Keratinocyte (primary cell): Measurements from ENCODE around the gene EPHB2. TPM values are rescaled to one million over a fixed set of nuclear protein-coding genes. Genes with fewer than 3 reads are reported as not detected.

Source experiments
- DNase-seq: peaks from one replicate; pipeline ENCODE4 v3.0.0-alpha.2; 2011; ENCODE audit warnings: low read depth, missing footprints, low spot score
- FAIRE-seq: peaks from 2 replicates; lab custom pipeline; 2011; peaks lifted over from hg19 to GRCh38; lab: Jason Lieb, UNC
- H2AFZ ChIP-seq: 2 replicates; pipeline ENCODE4 v1.6.0; 2012; ENCODE audit warnings: low read length, control low read depth, inconsistent platforms; ENCODE audit not compliant: control insufficient read depth
- H3K27ac ChIP-seq: 2 replicates; pipeline ENCODE4 v1.5.1; 2011; ENCODE audit warnings: low read length; ENCODE audit not compliant: control insufficient read depth, insufficient read depth
- H3K27me3 ChIP-seq: 3 replicates; pipeline ENCODE4 v1.6.0; 2011; ENCODE audit warnings: low read length; ENCODE audit not compliant: control insufficient read depth, insufficient read depth; ENCODE audit errors: extremely low read depth
- H3K36me3 ChIP-seq, 2 experiments: 2 replicates in 1 of 2; 3 replicates in 1 of 2; pipeline ENCODE4 v1.5.1; 2011; ENCODE audit warnings: low read length in 2 of 2, mild to moderate bottlenecking in 1 of 2; ENCODE audit not compliant: control insufficient read depth in 2 of 2, insufficient read depth in 2 of 2; ENCODE audit errors: extremely low read depth in 1 of 2
- H3K4me1 ChIP-seq: 3 replicates; pipeline ENCODE4 v1.5.1; 2011; ENCODE audit warnings: low read length; ENCODE audit not compliant: control insufficient read depth, insufficient read depth; ENCODE audit errors: extremely low read depth
- H3K4me2 ChIP-seq: 3 replicates; pipeline ENCODE4 v1.6.0; 2011; ENCODE audit warnings: low read depth, low read length; ENCODE audit not compliant: control insufficient read depth, insufficient read depth; ENCODE audit errors: extremely low read depth
- H3K4me3 ChIP-seq, 3 experiments: fragments of 200-600 bp in 1 of 3; sonication (generic) in 1 of 3; 2 replicates in 2 of 3; 3 replicates in 1 of 3; pipeline ENCODE4 v1.5.1; 2011 to 2016; ENCODE audit warnings: low read length in 3 of 3, mild to moderate bottlenecking in 3 of 3, control low read depth in 2 of 3, inconsistent platforms in 1 of 3, low read depth in 1 of 3, mixed read lengths in 1 of 3, mixed run types in 1 of 3, moderate library complexity in 1 of 3; ENCODE audit not compliant: control insufficient read depth in 2 of 3, insufficient read depth in 2 of 3; ENCODE audit errors: extremely low read depth in 1 of 3
- H3K79me2 ChIP-seq: 2 replicates; pipeline ENCODE4 v1.6.0; 2012; ENCODE audit warnings: low read length; ENCODE audit not compliant: control insufficient read depth, insufficient read depth
- H3K9ac ChIP-seq: 3 replicates; pipeline ENCODE4 v1.6.0; 2011; ENCODE audit warnings: low read length; ENCODE audit not compliant: control insufficient read depth, insufficient read depth; ENCODE audit errors: extremely low read depth
- H3K9me1 ChIP-seq: 3 replicates; pipeline ENCODE4 v1.6.0; 2011; ENCODE audit warnings: low read length; ENCODE audit not compliant: control insufficient read depth, insufficient read depth; ENCODE audit errors: extremely low read depth
- H3K9me3 ChIP-seq: 2 replicates; pipeline ENCODE4 v1.5.1; 2012; ENCODE audit warnings: low read depth, low read length; ENCODE audit not compliant: control insufficient read depth
- H4K20me1 ChIP-seq: 3 replicates; pipeline ENCODE4 v1.6.0; 2011; ENCODE audit warnings: low read length; ENCODE audit not compliant: control insufficient read depth, insufficient read depth; ENCODE audit errors: extremely low read depth
- CTCF ChIP-seq, 3 experiments: IDR thresholded peaks in 1 of 3; conservative IDR thresholded peaks in 1 of 3; optimal IDR thresholded peaks in 1 of 3; 2 replicates in 2 of 3; 3 replicates in 1 of 3; pipeline versions ENCODE3 to v1.5.1; 2011; ENCODE audit warnings: low read length in 3 of 3, mild to moderate bottlenecking in 3 of 3, moderate library complexity in 2 of 3, control low read depth in 1 of 3, inconsistent platforms in 1 of 3; ENCODE audit not compliant: insufficient read depth in 2 of 3; ENCODE audit errors: extremely low read depth in 1 of 3
- EZH2 ChIP-seq: IDR thresholded peaks from one replicate; pipeline ENCODE4 v1.6.1; 2012; ENCODE audit warnings: inconsistent platforms, mild to moderate bottlenecking, low read length, moderate library complexity
- dilution Hi-C: fragments of 300-500 bp; cut with MboI; formaldehyde crosslinking; loops from one replicate; pipeline ENCODE4 v1.7.0; 2020; ENCODE audit warnings: low sequenced_read_pairs; ENCODE audit not compliant: extremely low pct_ligation_motif_present
- polyA plus RNA-seq, 5 experiments: library from polyadenylated mRNA; depleted of rRNA in 3 of 5; stranded (reverse) in 3 of 5; stranded (forward) in 1 of 5; unstranded in 1 of 5; fragments of >200 nt; gene quantifications; 1 replicate in 1 of 5; 2 replicates in 3 of 5; 3 replicates in 1 of 5; pipeline versions ENCODE4 v1.2.1 to v1.2.3, GENCODE V29; 2011 to 2012; ENCODE audit warnings: missing spikeins in 2 of 5, low read depth in 1 of 5, low replicate concordance in 1 of 5

The EPHB2 gene
- polyA plus RNA-seq, 1 donor (not counting 4 experiments of a cell fraction or from before 2014, with no cell fraction given): 0.10 TPM

GRCh38 chr1:22753481-22753971, 42.9 kb downstream of the EPHB2 start:
- no peaks in the 10 kb centered on the region for H3K9me3 ChIP-seq
- no peaks in the 10 kb centered on the region for H4K20me1 ChIP-seq
- H3K9ac ChIP-seq: no peak overlapping the region
- FAIRE-seq (no peak), DNase-seq (no peak)
- H3K36me3 ChIP-seq: no peaks in the 10 kb centered on the region
- dilution Hi-C loops: no loop called here
- H3K79me2 ChIP-seq: no peaks in the 10 kb centered on the region
- H3K9me1 ChIP-seq: no peaks in the 10 kb centered on the region
- H3K4me2 ChIP-seq: no peak overlapping the region
- TF ChIP-seq CTCF (optimal IDR thresholded peaks at IDR 0.05 in 1 of 3, IDR thresholded peaks at IDR 0.05 in 1 of 3, conservative IDR thresholded peaks at IDR 0.05 in 1 of 3; ENCODE audit: extremely low read depth in 1 of 3, insufficient read depth in 2 of 3, low read length in 3 of 3) (no peak), EZH2 (no peak)
- no peak overlapping the region for H2AFZ ChIP-seq
- H3K27me3 ChIP-seq: no peaks in the 10 kb centered on the region
- H3K4me3 ChIP-seq: no peak overlapping the region
- H3K4me1 ChIP-seq: peaks cover 26% of the 10 kb centered on the region
- no peak overlapping the region for H3K27ac ChIP-seq

DNA sequence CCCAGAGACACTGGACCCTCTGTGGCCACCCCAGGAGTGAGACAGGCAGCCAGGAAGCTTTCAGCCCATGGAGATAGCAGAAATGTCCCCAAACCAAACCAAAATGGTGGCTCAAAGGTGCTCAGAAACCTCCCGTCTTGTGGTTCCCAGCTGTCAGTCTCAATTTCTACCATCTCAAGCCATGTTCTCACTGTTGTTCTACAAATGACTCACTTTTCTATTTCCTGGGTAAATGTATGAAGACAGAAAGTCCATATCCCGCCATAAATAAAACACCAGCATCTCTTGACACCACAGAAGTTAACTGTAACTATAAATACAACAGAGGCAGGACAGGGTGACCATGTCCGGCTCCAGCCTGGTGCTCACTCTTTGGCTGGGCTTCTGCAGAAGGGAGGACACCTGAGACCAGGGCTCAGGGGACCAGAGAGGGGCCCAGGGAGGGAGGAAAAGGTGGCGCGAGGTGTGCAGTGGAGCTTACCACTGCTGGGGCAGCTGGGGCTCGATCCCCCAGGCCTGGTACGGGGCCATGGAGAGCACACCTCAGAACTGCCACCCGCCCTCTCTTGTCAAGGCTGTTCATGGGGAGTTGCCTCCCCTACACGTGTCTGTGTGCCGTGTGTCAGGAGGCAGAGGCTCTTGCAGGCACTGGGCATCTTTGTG, 43.6 kb downstream of the EPHB2 start:
- no peak for TF ChIP-seq CTCF (optimal IDR thresholded peaks at IDR 0.05 in 1 of 3, IDR thresholded peaks at IDR 0.05 in 1 of 3, conservative IDR thresholded peaks at IDR 0.05 in 1 of 3; ENCODE audit: extremely low read depth in 1 of 3, insufficient read depth in 2 of 3, low read length in 3 of 3)
- TF ChIP-seq EZH2: no peak
- H3K9me3 ChIP-seq: no peaks in the 10 kb centered on the region
- H3K4me2 ChIP-seq: no peak overlapping the region
- H3K4me1 ChIP-seq: peaks cover 26% of the 10 kb centered on the region
- H3K79me2 ChIP-seq: no peaks in the 10 kb centered on the region
- DNase-seq: no peak
- no peak overlapping the region for H3K9ac ChIP-seq
- no peaks in the 10 kb centered on the region for H3K36me3 ChIP-seq
- no peaks in the 10 kb centered on the region for H3K9me1 ChIP-seq
- no peak overlapping the region for H3K4me3 ChIP-seq
- dilution Hi-C loops: no loop called here
- H3K27ac ChIP-seq: no peak overlapping the region
- FAIRE-seq: no peak
- no peaks in the 10 kb centered on the region for H3K27me3 ChIP-seq
- no peaks in the 10 kb centered on the region for H4K20me1 ChIP-seq
- no peak overlapping the region for H2AFZ ChIP-seq
